Stomach (tissue), 9 donors: ENCODE data around the gene TIE1. TPM values are rescaled to one million over a fixed set of nuclear protein-coding genes. Genes with fewer than 3 reads are reported as not detected.

Source experiments
- DNase-seq, 2 donors: peaks; one replicate each; pipeline versions ENCODE4 v3.0.0 to v3.0.0-alpha.2; 2013 to 2019
- H3K27ac ChIP-seq, 5 donors: fragments of 200-600 bp in 4 of 5; sonication (generic) in 4 of 5; one replicate each; pipeline ENCODE4 v1.5.1; 2013 to 2019; ENCODE audit warnings: mild to moderate bottlenecking in 1 of 5, moderate library complexity in 1 of 5
- H3K27me3 ChIP-seq, 3 donors: fragments of 200-600 bp; sonication (generic); one replicate each; pipeline ENCODE4 v1.5.1; 2017 to 2019; ENCODE audit warnings: mixed run types in 1 of 3
- H3K36me3 ChIP-seq, 4 donors: fragments of 200-600 bp; sonication (generic); 1 replicate in 3 of 4; 2 replicates in 1 of 4; pipeline ENCODE4 v1.5.1; 2016 to 2019
- H3K4me1 ChIP-seq, 4 donors: fragments of 200-600 bp; sonication (generic); one replicate each; pipeline ENCODE4 v1.5.1; 2016 to 2019
- H3K4me3 ChIP-seq, 4 donors: fragments of 200-600 bp; sonication (generic) in 3 of 4; one replicate each; pipeline ENCODE4 v1.5.1; 2016 to 2019; ENCODE audit warnings: mild to moderate bottlenecking in 1 of 4
- H3K9me3 ChIP-seq, 4 donors: fragments of 200-600 bp; sonication (generic); one replicate each; pipeline ENCODE4 v1.5.1; 2016 to 2019
- CTCF ChIP-seq, 7 experiments: fragments of 450-650 bp in 4 of 7; fragments of 200-600 bp in 3 of 7; sonication (generic) in 3 of 7; IDR thresholded peaks; one replicate each; pipeline ENCODE4 v1.5.1; 2016 to 2019; ENCODE audit warnings: antibody characterized with exemption in 7 of 7, control low read depth in 2 of 7, mild to moderate bottlenecking in 1 of 7
- EP300 ChIP-seq: sonication (generic); formaldehyde crosslinking; IDR thresholded peaks from one replicate; pipeline ENCODE4 v1.6.1; 2017; ENCODE audit warnings: antibody characterized with exemption
- POLR2A ChIP-seq, 4 donors: fragments of 450-650 bp; IDR thresholded peaks; one replicate each; pipeline ENCODE4 v1.6.1; 2016; ENCODE audit warnings: antibody characterized with exemption in 4 of 4, control low read depth in 2 of 4, mild to moderate bottlenecking in 1 of 4, moderate library complexity in 1 of 4
- POLR2AphosphoS5 ChIP-seq, 3 donors: sonication (generic); formaldehyde crosslinking; IDR thresholded peaks; one replicate each; pipeline ENCODE4 v1.6.1; 2016; ENCODE audit warnings: antibody characterized with exemption in 3 of 3
- WGBS, 5 donors: extraction: QIAGEN DNeasy Blood & Tissue Kit in 3 of 5; methylation state at CpG; one replicate each; pipeline versions ENCODE4 v1.1.5 to v1.1.7; 2013 to 2018; 5-methylcytosine and 5-hydroxymethylcytosine counted together
- intact Hi-C: fragments of 100-400 bp; cut with DNase I; formaldehyde crosslinking; loops from one replicate; pipeline ENCODE4 v1.15.1; 2023; ENCODE audit warnings: low total_unique reads
- polyA plus RNA-seq, 3 donors: library from polyadenylated mRNA; stranded (reverse); fragments of 200-250 nt; gene quantifications; one replicate each; pipeline ENCODE4 v1.2.3, GENCODE V29; 2013
- total RNA-seq, 5 donors: library from RNA; depleted of rRNA; stranded (reverse); fragments of >200 nt; gene quantifications; one replicate each; pipeline versions ENCODE4 v1.1.0 to v1.2.3, GENCODE V29; 2014 to 2016
- donor health status: healthy with polysubstance abuse.
- donor health status: Bipolar disorder and iron deficiency.
- donor health status: healthy.

TIE1 gene
- total and polyA plus RNA-seq, 8 donors, result 2.1 to 36.2 (median 13.8) TPM; not detected in 1

GRCh38 chr1:43298055-43298454, 2.7 kb upstream of the TIE1 start:
- no peak for DNase-seq
- peaks cover 15 to 35% (median 25%) of the 10 kb centered on the region in 4 donors for H3K4me1 ChIP-seq
- no peaks in the 10 kb centered on the region for H3K27me3 ChIP-seq
- TF ChIP-seq POLR2AphosphoS5 (IDR thresholded peaks at IDR 0.05) (no peak), EP300 (no peak), POLR2A (IDR thresholded peaks at IDR 0.05) (no peak), CTCF (IDR thresholded peaks at IDR 0.05) (no peak)
- H3K9me3 ChIP-seq, result no peaks in the 10 kb centered on the region
- no peaks in the 10 kb centered on the region for H3K36me3 ChIP-seq
- WGBS, 5 donors, result 82 to 96% (median 93%) methylated on average over 1 of the region's 1 CpG
- no peak overlapping the region for H3K4me3 ChIP-seq
- intact Hi-C loops, result no loop called here
- no peak overlapping the region for H3K27ac ChIP-seq

GRCh38 chr1:43299101-43299500, 1.7 kb upstream of the TIE1 start:
- intact Hi-C loops, result no loop called here
- no peak overlapping the region for H3K4me3 ChIP-seq
- H3K27me3 ChIP-seq, result no peaks in the 10 kb centered on the region
- H3K4me1 ChIP-seq, result peaks cover 16 to 40% (median 28%) of the 10 kb centered on the region in 4 donors
- DNase-seq, result no peak
- no peak for TF ChIP-seq POLR2AphosphoS5 (IDR thresholded peaks at IDR 0.05)
- no peak for TF ChIP-seq POLR2A (IDR thresholded peaks at IDR 0.05)
- TF ChIP-seq EP300, result no peak
- TF ChIP-seq CTCF (IDR thresholded peaks at IDR 0.05), result no peak
- H3K36me3 ChIP-seq, result no peaks in the 10 kb centered on the region
- peak overlapping the region in 2 of 5 donors; percentile 20 to 33 for H3K27ac ChIP-seq
- H3K9me3 ChIP-seq, result no peaks in the 10 kb centered on the region

- H3K27ac ChIP-seq, result no peak overlapping the region
- H3K4me3 ChIP-seq, result peak overlapping the region in 3 of 4 donors; percentile 17 to 32 (median 17)
- H3K36me3 ChIP-seq, result no peaks in the 10 kb centered on the region
- peaks cover 0 to 19% (median 17%) of the 10 kb centered on the region in 4 donors for H3K4me1 ChIP-seq
- WGBS, 5 donors, result 68 to 86% (median 71%) methylated on average over 1 of the region's 1 CpG
- H3K27me3 ChIP-seq, result no peaks in the 10 kb centered on the region
- TF ChIP-seq EP300 (no peak), POLR2AphosphoS5 (IDR thresholded peaks at IDR 0.05) (no peak), CTCF (IDR thresholded peaks at IDR 0.05) (no peak), POLR2A (IDR thresholded peaks at IDR 0.05) (no peak)
- no peaks in the 10 kb centered on the region for H3K9me3 ChIP-seq
- intact Hi-C loops, result no loop called here
- no peak for DNase-seq
These were observed 1.4 kb downstream of the TIE1 start for GRCh38 chr1:43302201-43302600.

GRCh38 chr1:43302721-43303470, 2.1 kb downstream of the TIE1 start:
- Histone ChIP-seq H3K27me3 (no peaks in the 10 kb centered on the region), H3K36me3 (no peaks in the 10 kb centered on the region), H3K4me1 (peaks cover 0 to 19% (median 17%) of the 10 kb centered on the region in 4 donors), H3K9me3 (no peaks in the 10 kb centered on the region), H3K4me3 (peak overlapping the region in 2 of 4 donors; percentile 17 to 32), H3K27ac (peak overlapping the region in 1 of 5 donors; percentile 18)
- TF ChIP-seq CTCF (IDR thresholded peaks at IDR 0.05), result no peak
- no peak for TF ChIP-seq POLR2A (IDR thresholded peaks at IDR 0.05)
- TF ChIP-seq EP300, result no peak
- no peak for TF ChIP-seq POLR2AphosphoS5 (IDR thresholded peaks at IDR 0.05)
- no peak for DNase-seq
- WGBS, 5 donors, result 68 to 74% (median 71%) methylated on average over 7 of the region's 7 CpGs
- intact Hi-C loops, result no loop called here
